ENCODE data around the gene EPHB2. TPM values are rescaled to one million over a fixed set of nuclear protein-coding genes. Genes with fewer than 3 reads are reported as not detected.
A peak's percentile ranks its signal among the peaks of the same experiment; 100 is the strongest.

Gene EPHB2
- total RNA-seq, 2 experiments from 2014 or later, result 0.08 TPM; not detected in 1

DNA sequence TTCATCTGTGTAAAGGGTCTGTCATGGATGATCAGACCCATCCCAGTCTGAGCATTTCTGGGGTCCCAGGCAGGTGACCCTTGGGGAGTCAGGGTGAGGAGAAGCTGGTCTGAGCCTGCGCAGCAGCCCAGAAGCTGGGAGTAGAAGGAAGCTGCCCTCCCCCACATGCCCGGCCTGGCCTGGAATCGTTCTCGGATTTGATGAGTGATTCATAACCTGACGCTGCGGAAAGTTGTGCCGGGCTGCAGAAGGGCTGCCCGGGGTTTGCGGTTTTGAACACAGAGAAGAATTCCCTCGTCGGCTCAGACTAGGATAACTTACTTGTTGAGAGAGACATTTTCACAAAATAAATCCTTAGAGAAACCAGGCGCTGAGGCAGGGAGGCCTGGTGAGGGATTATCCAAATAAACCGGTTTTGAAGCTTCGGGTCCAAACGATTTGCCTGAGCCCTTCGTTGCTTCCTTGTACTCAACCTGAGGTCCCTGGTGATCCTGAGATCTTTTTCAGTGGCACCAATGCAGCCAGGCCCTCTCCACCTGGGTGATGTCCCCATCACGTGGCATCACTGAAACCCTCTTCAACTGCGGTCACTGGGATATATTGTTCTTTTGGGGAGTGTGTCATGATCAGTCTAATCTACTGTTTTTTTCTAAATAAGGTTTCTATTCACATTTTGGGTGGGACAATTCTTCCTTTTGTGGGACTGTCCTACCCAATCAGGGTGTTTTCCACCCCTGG lies 29.2 kb downstream of the EPHB2 start:
- H3K9me3 ChIP-seq (ENCODE audit: control insufficient read depth in 1 of 2, insufficient read depth in 1 of 2, low read length in 2 of 2), result no peaks in the 10 kb centered on the region
- H3K27ac ChIP-seq (ENCODE audit: low read depth in 1 of 2, low read length in 2 of 2), result no peak overlapping the region
- TF ChIP-seq, protein P1, sequence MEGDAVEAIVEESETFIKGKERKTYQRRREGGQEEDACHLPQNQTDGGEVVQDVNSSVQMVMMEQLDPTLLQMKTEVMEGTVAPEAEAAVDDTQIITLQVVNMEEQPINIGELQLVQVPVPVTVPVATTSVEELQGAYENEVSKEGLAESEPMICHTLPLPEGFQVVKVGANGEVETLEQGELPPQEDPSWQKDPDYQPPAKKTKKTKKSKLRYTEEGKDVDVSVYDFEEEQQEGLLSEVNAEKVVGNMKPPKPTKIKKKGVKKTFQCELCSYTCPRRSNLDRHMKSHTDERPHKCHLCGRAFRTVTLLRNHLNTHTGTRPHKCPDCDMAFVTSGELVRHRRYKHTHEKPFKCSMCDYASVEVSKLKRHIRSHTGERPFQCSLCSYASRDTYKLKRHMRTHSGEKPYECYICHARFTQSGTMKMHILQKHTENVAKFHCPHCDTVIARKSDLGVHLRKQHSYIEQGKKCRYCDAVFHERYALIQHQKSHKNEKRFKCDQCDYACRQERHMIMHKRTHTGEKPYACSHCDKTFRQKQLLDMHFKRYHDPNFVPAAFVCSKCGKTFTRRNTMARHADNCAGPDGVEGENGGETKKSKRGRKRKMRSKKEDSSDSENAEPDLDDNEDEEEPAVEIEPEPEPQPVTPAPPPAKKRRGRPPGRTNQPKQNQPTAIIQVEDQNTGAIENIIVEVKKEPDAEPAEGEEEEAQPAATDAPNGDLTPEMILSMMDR (IDR thresholded peaks at IDR 0.05), result no peak
- H3K36me3 ChIP-seq (ENCODE audit: insufficient read depth, low read length), result no peaks in the 10 kb centered on the region
- ChIA-PET CTCF (no interaction called here), POLR2A (no interaction called here)
- no peak overlapping the region for H3K4me3 ChIP-seq (ENCODE audit: low read length)
- no peaks in the 10 kb centered on the region for H3K4me1 Mint-ChIP-seq (ENCODE audit: low read depth)
- no peak overlapping the region for H3K27ac Mint-ChIP-seq
- H3K4me1 ChIP-seq (ENCODE audit: insufficient read depth, low read length), result no peaks in the 10 kb centered on the region
- intact Hi-C loops (cut with DNase I, micrococcal nuclease), result no loop called here
- no peaks in the 10 kb centered on the region for H3K9me3 Mint-ChIP-seq
- H3K27me3 Mint-ChIP-seq, result peaks cover 7% of the 10 kb centered on the region
- no peak for DNase-seq
- no peaks in the 10 kb centered on the region for H3K36me3 Mint-ChIP-seq (ENCODE audit: low read depth)
- peaks cover 0 to 4% of the 10 kb centered on the region in 2 experiments for H3K27me3 ChIP-seq (ENCODE audit: control insufficient read depth in 1 of 2, insufficient read depth in 2 of 2, low read length in 2 of 2)
- no peak for ATAC-seq (ENCODE audit: poor library complexity)
- no peak overlapping the region for H3K4me3 Mint-ChIP-seq

DNA sequence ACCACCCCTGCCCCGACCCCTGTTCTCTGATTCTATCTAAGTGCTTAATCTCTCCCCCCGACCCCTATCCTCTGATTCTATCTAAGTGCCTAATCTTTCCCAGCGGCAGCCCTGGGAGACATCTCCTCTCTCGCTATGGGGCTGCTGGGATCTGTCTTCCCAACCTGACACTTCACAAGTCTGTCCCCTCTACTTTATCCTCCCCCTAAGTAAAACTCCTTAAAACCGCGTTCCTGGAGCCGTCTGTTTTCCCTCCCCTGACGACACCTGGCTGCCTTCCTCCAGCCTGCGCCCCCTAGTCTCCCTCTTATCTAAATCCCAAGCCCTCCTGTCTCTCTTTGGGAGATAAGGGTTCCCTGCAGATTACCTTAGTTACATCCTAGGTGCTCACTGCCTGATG lies 30.5 kb downstream of the EPHB2 start:
- Histone ChIP-seq H3K27me3 (ENCODE audit: control insufficient read depth in 1 of 2, insufficient read depth in 2 of 2, low read length in 2 of 2) (peaks cover 0 to 4% of the 10 kb centered on the region in 2 experiments), H3K4me3 (ENCODE audit: low read length) (no peak overlapping the region), H3K4me1 (ENCODE audit: insufficient read depth, low read length) (no peaks in the 10 kb centered on the region), H3K9me3 (ENCODE audit: control insufficient read depth in 1 of 2, insufficient read depth in 1 of 2, low read length in 2 of 2) (no peaks in the 10 kb centered on the region), H3K36me3 (ENCODE audit: insufficient read depth, low read length) (no peaks in the 10 kb centered on the region), H3K27ac (ENCODE audit: low read depth in 1 of 2, low read length in 2 of 2) (no peak overlapping the region)
- Mint-ChIP-seq H3K4me1 (ENCODE audit: low read depth) (no peaks in the 10 kb centered on the region), H3K4me3 (no peak overlapping the region), H3K27ac (no peak overlapping the region), H3K9me3 (no peaks in the 10 kb centered on the region), H3K36me3 (ENCODE audit: low read depth) (no peaks in the 10 kb centered on the region), H3K27me3 (peaks cover 7% of the 10 kb centered on the region)
- intact Hi-C loops (cut with DNase I, micrococcal nuclease), result no loop called here
- CTCF ChIA-PET, result no interaction called here
- TF ChIP-seq, protein P1 (IDR thresholded peaks at IDR 0.05), result no peak
- no peak for ATAC-seq (ENCODE audit: poor library complexity)
- POLR2A ChIA-PET, result no interaction called here
- no peak for DNase-seq

- ChIA-PET POLR2A (no interaction called here), CTCF (no interaction called here)
- intact Hi-C loops (cut with DNase I, micrococcal nuclease), result no loop called here
- Histone ChIP-seq H3K27me3 (ENCODE audit: control insufficient read depth in 1 of 2, insufficient read depth in 2 of 2, low read length in 2 of 2) (peaks cover 0 to 3% of the 10 kb centered on the region in 2 experiments), H3K36me3 (ENCODE audit: insufficient read depth, low read length) (no peaks in the 10 kb centered on the region), H3K4me1 (ENCODE audit: insufficient read depth, low read length) (no peaks in the 10 kb centered on the region), H3K27ac (ENCODE audit: low read depth in 1 of 2, low read length in 2 of 2) (no peak overlapping the region), H3K9me3 (ENCODE audit: control insufficient read depth in 1 of 2, insufficient read depth in 1 of 2, low read length in 2 of 2) (no peaks in the 10 kb centered on the region), H3K4me3 (ENCODE audit: low read length) (no peak overlapping the region)
- no peak overlapping the region for H3K27ac Mint-ChIP-seq
- no peaks in the 10 kb centered on the region for H3K9me3 Mint-ChIP-seq
- no peaks in the 10 kb centered on the region for H3K4me1 Mint-ChIP-seq (ENCODE audit: low read depth)
- no peak overlapping the region for H3K4me3 Mint-ChIP-seq
- DNase-seq (peak in 2 of 14 experiments; percentile 24 to 45), ATAC-seq (ENCODE audit: poor library complexity) (no peak)
- H3K27me3 Mint-ChIP-seq, result peaks cover 13% of the 10 kb centered on the region
- no peaks in the 10 kb centered on the region for H3K36me3 Mint-ChIP-seq (ENCODE audit: low read depth)
- TF ChIP-seq, protein P1 (IDR thresholded peaks at IDR 0.05), result no peak
These were observed 35.3 kb downstream of the EPHB2 start for GRCh38 chr1:22745669-22746585.
